DOHH2 (cell line): ENCODE data around the gene MCUB.

Experiments used
- EZH2phosphoT487 ChIP-seq: fragments of 200-600 bp; sonication (generic); IDR thresholded peaks from 2 replicates; pipeline ENCODE4 v1.6.1; 2017; ENCODE audit warnings: borderline replicate concordance, mild to moderate bottlenecking, antibody characterized with exemption, low read length, moderate library complexity, mixed read lengths
- TF ChIP-seq, protein P1 (sequence below): fragments of 200-600 bp; sonication (generic); IDR thresholded peaks from one replicate; pipeline ENCODE4 v1.5.1; 2014; ENCODE audit warnings: antibody characterized with exemption, mild to moderate bottlenecking, low read depth, low read length; ENCODE audit not compliant: poor library complexity, severe bottlenecking

DNA sequence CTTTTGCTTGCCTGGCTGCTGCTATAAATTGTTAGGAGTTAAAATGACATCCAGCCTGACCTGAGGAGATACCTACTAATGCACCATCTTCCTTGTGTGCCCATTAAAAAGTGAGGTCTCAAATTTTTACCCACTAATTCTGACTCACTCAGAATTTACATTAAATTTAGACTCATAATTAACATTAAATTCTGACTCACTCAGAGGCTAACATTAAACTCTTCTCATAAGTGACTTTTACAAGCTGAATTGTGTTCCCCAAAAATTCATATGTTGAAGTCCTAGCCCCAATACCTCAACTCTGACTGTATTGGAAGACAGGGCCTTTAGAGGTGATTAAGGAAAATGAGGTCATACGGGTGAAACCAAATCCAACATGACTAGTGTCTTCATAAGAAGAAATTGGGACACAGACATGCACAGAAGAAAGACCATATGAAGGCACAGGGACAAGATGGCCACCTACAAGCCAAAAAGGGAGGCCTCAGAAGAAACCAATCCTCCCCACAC, 131.4 kb downstream of the MCUB start:
- TF ChIP-seq, protein P1, sequence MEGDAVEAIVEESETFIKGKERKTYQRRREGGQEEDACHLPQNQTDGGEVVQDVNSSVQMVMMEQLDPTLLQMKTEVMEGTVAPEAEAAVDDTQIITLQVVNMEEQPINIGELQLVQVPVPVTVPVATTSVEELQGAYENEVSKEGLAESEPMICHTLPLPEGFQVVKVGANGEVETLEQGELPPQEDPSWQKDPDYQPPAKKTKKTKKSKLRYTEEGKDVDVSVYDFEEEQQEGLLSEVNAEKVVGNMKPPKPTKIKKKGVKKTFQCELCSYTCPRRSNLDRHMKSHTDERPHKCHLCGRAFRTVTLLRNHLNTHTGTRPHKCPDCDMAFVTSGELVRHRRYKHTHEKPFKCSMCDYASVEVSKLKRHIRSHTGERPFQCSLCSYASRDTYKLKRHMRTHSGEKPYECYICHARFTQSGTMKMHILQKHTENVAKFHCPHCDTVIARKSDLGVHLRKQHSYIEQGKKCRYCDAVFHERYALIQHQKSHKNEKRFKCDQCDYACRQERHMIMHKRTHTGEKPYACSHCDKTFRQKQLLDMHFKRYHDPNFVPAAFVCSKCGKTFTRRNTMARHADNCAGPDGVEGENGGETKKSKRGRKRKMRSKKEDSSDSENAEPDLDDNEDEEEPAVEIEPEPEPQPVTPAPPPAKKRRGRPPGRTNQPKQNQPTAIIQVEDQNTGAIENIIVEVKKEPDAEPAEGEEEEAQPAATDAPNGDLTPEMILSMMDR = no peak
- no peak for TF ChIP-seq EZH2phosphoT487
